Stimulated activated naive CD4-positive, alpha-beta T cell (primary cell): Measurements from ENCODE around the gene SPTLC1.
"Not testable (repeated sequence)": the region's sequence is repeated elsewhere in the genome, so short reads cannot be mapped to it uniquely, and the experiment has no call there.

Experiments used
- DNase-seq, 6 experiments: peaks; one replicate each; lab custom pipeline; 2025; lab: John Stamatoyannopoulos, UW

The SPTLC1 gene, protein sequence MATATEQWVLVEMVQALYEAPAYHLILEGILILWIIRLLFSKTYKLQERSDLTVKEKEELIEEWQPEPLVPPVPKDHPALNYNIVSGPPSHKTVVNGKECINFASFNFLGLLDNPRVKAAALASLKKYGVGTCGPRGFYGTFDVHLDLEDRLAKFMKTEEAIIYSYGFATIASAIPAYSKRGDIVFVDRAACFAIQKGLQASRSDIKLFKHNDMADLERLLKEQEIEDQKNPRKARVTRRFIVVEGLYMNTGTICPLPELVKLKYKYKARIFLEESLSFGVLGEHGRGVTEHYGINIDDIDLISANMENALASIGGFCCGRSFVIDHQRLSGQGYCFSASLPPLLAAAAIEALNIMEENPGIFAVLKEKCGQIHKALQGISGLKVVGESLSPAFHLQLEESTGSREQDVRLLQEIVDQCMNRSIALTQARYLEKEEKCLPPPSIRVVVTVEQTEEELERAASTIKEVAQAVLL

DNA sequence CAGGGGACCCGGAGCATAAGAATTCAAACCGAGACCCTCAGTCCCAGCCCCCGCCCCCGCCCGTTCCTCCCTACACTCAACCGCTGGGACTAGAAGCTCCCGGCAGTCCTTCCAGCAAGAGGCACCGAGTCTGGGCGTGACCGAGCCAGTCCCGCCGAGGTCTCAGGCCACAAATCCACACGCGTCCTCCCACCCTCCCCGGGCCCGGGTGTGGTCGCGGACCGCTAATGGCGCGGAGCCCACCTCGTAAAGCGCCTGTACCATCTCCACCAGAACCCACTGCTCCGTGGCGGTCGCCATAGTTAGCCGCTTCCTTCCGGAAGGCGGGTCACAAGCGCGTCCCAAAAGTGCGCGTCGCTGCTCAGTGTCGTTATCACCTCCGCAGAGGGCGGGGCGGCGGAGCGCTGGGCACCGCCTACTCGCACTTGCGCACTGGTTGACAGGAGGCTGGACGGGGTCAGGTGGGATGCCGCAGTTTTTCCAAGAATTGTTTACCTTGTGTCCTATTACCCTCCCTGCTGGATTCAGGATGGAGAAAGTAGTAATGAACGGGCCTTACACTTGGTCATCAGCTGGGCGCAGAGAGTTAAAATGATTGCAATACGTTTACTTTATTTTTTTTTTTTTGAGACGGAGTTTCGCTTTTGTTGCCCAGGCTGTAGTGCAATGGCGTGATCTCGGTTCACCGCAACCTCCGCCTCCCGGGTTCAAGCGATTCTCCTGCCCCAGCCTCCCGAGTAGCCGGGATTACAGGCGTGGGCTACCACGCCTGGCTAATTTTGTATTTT lies at the start of gene SPTLC1:
SPTLC1 (minus strand) TSS at position 343 of the 788 bp plus-strand sequence; CDS start at position 300, 43 bp downstream.
- DNase-seq = peak; percentile 85 to 95 (median 89)

DNA sequence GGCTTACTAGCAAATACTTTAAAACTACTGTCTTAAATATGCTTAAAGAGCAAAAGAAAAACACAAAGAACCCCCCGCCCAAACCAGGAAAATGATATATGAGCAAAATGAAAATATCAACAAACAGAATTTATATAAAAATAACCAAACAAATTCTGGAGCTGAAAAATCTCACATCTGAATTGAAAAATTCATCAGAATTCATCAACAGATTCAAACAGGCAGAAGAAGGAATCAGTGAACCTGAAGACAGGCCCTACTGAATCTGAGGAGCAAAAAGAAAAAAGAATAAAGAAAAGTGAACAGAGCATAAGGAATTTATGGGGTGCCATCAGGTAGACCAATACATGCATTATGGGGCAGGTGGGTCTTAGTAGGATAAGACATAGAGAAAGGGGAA lies 49.8 kb upstream of the SPTLC1 start:
- DNase-seq = no peak

DNA sequence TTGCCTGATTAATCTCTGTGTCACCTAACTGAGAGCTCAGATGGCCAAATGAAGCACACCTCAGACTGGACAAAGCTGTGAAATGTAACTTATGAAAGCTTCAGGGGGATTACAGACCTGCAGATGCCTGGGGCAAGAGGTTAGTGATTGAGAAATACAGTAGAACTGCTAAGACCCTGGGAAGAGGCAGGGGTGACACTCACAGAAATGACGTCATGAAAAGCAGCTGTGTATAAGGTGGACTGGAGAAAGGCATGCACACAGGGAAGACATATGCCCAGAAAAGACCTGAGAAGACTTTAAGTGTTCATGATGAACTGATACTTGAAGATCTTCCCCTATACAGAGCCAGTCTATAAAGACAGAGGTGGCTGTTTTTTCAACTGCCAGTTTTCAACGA lies 49.3 kb upstream of the SPTLC1 start:
- DNase-seq = no peak

DNA sequence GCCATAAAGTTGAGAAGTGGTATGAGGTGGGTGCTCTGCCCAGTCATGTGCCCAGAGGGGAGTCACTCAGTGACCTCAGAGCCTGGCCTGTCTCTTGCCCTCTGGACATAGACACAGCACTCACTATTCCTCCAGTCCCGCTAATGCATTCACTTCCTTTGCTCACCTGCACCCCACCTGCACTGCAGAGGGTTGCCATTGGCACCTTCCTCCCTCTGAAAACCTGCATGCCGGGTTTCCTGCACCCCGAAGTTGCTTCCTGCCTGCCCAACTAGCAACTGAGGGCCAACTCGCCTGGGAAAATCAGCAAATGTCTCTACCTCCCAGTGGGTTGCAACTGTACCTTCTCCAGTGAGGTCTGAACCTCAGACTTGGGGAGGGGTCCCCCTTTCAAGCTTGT lies 48.1 kb upstream of the SPTLC1 start:
- no peak for DNase-seq

DNA sequence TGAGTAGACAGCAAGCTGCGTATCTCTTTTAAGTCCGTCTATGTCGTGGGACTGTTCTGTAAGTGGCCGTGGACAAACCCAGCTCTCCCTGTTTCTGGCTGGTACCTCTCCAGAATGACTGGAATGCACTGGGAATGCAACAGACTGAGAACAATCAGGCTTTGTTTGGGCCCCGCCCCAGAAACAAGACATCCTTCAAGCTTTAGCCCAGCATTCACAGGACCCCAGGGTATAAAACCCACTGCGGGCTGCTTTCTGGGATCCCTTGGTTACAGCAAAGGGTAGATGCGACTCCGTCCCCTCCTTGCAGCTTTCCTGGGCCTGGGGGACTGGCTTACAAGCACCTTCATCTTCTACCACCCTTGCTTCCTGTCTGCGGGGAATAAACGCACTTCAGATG lies 45.6 kb upstream of the SPTLC1 start:
- no peak for DNase-seq

DNA sequence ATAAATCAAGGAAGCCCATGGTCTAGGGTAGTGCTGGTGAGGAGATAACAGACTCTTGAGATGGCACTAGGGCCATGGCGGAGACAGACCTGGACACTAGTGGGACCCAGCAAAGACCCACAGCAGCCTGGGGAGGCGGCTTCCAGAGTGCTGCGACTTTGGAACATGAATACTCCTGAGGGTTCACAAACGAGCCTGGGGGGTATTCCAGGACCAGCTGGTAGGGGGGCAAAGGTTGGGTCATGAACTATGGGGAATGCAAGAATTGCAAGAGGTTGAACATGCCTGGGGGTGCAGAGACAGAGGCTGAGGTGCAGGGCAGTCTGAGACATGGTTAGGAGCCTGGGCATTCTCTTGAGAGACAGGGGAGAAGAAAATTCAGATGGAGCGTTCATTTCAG lies 43.8 kb upstream of the SPTLC1 start:
- no peak for DNase-seq

DNA sequence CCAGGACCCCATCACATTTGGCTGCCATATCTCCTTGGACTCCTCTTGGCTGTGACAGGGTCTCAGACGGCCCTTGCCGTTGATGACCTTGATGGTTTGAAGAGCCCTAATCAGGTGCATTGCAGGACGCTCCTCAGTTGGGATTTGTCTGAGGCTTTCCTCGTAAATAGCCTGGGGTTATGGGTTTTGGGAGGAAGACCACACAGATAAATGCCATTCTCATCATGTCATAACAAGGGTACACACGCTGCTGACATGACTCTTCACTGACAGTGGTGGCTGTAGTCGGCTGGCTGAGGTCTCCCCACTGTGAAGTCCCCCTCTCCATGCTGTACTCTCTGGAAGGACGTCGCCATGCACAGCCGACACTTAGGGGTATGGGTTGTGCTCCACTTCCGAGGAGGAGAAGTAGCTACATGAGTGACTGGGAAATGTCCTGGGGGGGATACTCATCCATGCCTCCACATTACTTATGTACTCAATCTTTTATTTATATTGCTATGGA lies 42.9 kb upstream of the SPTLC1 start:
- no peak for DNase-seq

DNA sequence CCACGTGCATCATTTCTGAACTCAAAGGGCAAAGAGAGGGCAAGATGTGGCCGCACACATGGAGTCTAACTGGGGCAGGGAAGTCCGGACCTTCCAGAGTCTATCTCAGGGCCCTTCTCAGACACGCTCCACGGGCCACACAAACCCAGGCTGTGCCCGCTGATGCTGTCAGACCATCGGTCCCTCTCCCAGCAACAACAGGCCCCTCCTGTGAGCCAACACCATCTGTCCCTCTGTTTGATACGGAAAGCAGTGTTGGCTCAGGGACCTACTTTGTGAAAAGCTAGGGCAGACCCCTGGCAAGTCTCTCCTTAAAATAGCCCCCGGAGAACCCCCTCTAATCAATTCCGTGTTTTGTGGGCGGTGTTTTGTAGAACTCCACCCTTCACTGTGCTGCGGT lies 40.5 kb upstream of the SPTLC1 start:
- not testable (repeated sequence) for DNase-seq

DNA sequence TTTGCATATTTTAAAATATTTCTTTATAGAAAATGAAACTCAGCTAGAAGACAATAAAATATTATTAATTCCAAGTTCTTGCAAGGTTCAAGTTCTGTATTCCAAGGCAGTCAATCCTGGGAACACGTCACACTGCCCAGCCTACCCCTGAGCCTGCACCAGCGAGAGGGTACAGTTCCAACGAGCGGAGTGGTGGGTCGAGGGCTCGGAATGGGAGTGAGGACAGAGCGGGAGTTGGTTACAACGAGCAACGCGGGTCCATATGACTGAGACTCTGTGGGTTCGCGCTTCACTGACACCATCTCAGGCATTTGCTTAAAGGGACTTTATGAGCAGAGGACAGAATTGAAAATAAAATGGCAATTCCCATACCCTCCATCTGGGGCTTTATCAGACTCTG lies 40.0 kb upstream of the SPTLC1 start:
- no peak for DNase-seq

DNA sequence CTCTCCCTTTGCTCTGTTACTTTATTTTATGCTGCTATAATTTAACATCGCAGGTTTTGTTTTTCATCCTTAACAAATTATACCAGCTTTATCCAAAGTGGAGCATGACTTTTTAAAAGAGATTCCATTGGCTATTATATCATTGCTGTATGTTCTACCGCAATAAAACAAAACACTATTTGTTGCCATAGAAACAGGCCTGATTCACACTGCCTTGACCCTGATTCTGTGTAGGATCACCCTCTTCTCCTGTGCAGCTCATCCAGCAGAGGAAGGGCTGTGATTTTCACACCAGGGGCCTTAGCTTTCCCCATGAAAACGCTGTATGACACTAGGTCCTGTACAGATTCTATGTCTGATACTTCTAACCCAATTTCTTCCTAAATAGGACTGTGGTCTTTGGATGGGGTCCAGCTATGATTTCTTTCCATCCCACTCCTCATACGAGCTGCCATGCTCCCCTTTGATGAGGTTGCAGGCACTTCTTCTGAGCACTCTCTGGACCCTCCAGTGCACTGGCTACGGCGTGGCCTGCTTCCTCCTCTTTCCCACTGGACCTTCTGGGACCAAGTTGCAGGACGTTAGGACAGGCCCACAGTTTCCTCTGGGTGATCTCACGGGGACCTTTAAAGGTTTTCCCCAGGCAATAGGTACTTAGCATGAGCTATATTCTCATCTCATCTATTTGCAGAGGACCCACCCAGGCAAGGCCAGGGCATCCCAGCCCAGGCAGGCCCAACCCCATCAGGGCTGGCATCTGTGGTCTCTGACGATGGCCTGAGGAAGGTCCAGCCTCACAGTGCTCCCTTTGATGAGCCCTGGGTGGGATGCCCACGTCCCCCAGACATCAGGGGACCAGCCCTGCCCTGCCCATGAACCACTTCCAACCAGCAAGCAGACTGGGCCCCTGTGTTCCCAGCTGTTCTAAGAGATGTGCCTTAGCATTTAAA lies 38.5 kb upstream of the SPTLC1 start:
- not testable (repeated sequence) for DNase-seq

DNA sequence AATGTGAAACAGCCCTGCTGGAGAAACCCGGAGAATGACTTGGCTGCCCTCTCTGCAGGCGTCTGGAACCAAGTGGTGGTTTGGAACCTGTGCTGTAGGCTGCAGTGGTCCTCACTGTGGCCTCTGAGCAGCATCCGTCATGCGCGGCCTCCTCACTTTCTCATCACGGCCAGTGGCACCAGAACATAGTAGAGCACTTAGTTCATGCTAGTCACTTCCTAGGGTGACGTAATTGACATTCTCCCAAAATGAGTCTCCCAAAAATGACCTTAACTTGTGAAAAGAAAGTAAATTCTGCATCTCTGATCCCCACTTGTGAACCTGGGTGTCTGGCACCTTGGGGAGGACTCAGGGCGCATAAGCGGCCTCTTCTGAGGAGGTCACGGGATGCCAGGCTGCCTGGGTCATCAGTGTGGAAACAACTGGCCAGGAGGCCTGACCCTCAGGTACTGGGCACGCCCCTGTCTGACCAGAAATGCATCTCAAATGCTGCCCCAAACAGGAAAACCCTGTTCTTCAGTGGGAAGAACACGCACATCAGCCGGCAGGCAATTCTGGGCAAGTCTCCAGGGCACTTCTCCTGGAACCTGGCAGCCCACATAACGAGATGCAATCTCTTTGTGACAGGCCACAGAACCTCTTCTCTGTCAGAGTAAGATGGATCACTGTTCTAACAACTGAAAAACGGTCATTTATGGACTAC lies 36.6 kb upstream of the SPTLC1 start:
- no peak for DNase-seq

DNA sequence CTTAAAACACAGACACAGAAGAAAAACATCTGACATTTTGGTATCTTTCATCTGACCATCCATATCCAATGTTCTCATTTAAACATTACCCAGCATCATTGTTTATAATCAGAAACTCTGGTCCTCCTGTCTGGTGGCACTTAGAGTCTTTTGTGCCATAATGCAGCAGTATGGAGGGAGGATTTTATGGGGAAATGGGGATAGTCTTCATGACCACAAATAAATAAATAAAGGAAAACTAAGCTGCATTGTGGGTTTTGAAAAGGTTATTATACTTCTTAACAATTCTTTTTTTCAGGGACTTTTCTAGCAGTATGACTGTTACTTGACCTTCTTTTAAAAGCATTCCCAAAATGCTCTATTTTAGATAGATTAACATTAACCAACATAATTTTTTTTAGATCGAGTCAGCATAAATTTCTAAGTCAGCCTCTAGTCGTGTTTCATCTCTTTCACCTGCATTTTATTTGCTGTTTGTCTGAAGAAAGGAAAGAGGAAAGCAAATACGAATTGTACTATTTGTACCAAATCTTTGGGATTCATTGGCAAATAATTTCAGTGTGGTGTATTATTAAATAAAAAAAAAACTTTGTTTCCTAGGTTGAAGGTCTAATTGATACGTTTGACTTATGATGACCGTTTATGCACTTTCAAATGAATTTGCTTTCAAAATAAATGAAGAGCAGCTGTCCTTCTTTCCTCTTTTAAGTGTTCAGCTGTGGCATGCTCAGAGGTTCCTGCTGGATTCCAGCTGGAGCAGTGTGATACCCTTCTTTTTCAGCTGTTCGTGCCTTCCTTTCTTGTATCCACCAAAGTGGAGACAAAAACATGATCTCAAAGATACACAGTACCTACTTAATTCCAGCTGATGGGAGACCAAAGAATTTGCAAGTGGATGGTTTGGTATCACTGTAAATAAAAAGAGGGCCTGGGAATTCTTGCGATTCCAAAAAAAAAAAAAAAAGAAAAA lies 35.6 kb upstream of the SPTLC1 start:
- DNase-seq = not testable (repeated sequence)

DNA sequence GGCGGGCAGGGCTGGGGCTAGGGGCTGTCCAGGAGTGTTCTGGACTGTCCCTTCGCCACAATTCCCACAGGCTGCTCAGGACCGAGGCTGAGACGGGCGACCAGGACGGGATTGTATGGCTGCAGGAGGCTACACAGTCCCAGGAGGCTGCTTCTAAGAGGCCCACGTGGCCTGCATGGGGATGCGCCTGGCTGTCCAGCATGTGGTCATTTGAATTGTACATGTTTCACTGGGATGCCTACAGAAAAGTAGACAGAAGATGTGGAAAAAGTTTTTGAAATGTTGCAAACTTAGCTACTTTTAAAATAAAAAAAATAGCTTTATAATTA lies 32.6 kb upstream of the SPTLC1 start:
- DNase-seq = no peak

DNA sequence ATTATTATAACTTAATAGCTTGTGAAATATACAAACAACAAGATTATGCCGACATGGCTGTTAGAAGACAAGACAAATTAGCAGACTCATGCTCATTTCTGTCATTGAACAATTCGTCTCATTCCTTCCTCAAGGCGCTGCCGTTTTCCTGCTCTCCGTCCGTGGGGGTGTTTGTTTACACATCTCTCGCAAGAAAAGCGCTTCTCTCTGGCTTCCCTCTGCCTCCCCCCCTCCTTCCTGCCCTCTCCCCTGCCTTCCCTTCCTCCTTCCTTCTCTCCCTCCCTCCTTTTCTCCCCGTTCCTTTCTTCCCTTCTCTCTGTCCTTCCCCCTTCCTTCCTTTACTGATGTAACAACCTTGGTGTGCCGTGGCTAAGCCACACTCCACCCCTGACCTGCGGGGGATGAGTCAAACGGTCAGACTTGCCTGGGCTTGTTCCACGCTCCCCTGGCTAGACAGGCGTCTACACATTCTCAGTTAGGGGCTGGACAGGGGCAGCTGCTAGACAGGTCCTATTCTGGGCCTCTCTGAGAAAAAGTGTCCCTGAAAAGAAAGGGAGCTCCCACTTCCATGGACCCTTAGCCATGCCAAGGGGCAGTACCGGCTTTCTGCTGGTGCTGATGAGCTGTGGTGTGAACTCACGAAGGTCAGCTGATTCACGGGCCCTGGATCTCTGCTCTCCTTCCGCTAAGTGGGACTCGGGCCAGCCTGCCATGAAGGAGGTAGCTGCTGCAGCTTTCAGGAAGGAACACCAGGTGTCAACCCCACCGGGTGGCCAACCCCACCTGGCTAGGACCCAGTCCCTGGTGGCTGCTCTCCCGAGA lies 32.0 kb upstream of the SPTLC1 start:
- no peak for DNase-seq

DNA sequence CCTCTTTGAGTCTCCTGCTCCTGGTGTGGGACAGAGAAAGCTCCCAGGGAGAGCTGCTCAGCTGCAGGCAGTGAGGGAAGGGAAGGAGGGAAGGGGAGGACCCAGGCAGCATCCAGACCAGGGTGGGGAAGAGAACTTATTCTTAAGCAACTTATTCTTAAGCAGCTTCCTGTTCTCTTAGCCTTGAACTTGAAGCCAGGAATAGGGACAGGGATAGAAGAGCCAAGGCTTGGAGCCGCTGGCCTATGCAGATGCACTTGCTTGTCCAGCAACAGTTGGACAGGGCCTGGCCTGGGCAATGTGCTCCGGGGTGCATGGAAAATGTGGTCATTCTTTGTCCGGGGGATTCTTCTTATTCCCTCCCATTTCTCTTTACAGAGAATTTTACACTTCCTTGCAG lies 31.4 kb upstream of the SPTLC1 start:
- no peak for DNase-seq

DNA sequence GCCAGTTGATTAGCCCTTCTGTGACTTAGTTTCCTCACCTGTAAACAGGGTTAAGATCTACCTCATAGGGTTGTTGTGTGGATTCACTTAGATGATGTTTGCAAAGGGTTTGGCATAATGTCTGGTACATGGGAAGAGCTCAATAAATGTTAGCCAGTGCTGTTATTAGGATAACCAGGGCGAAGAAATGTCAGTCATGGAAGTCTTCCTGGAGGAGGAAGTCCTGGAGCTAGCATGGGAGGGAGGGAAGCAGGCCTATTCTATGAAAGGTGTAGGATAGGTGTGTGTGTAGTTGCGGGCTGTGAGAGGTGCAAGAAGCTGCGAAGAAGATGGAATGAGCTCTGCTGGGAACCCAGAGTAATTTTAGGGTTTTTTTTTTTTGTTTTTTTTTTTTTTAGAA lies 30.6 kb upstream of the SPTLC1 start:
- DNase-seq = not testable (repeated sequence)

DNA sequence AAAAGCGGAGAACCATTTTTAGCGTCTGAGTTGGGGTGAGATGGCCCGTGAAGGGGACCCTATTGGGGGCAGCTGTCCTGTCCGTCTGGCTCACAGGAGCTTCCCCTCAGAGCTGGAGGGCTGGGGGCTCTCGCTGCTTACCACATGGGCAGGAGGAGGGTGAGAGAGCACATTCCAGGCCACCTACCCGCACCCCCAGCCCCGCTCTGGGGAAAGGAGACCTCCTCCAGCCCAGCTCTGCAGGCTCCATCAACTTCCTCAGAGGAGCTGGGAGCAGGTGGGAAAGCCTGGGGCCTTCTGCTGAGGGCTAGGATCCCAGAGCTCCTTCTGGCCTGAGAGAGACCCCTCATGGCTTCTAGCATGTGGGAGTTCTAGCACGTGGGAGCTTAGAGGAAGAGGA lies 27.1 kb upstream of the SPTLC1 start:
- DNase-seq = no peak

DNA sequence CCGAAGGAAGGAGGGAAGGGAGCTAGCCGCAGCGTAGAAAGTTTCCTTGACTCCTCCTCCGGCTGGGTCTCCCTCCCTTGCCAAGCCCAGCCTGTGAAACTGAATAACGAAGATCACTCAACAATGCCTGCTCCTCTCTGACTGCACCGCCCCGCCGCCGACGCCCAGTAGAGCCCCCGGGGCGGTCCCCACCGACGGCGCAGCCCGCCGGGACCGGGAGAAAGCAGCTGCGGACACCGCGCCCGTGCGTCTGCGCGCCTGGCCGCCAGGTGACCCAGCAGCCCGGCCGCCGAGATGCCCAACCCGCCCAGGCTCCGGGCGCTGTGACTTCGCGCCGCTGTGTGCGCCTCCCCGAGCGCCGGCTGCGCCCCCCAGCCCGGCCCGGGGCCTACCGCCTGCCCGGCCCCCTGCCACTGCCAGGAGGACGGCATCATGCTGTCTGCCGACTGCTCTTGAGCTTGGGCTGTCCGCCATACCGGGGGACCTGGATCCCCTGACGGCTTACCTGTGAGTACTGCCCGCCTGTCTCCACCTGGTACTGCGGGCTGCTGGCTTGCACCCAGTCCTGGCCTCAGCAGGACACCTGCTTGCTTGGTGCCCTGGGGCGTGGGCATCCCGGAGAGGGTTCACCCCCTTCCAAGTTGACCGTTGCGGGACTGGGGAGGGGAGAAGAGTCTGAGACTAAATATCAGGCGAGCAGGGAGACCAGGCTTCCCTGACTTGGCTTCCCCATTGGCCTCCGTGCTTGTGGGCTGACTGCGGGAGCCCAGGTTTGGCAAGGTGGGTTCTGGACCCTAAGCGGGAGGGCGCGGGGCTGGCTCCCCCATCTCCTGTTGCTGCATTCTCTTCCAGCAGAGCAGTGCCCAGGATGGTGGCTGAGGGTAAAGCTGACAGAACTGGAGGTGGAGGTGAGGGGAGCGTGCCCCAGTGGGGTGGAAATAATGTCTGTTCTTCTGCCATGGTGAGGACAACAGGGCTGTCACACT lies 26.2 kb upstream of the SPTLC1 start:
- no peak for DNase-seq
